ENCODE results near the gene ADGRA1.

DNA sequence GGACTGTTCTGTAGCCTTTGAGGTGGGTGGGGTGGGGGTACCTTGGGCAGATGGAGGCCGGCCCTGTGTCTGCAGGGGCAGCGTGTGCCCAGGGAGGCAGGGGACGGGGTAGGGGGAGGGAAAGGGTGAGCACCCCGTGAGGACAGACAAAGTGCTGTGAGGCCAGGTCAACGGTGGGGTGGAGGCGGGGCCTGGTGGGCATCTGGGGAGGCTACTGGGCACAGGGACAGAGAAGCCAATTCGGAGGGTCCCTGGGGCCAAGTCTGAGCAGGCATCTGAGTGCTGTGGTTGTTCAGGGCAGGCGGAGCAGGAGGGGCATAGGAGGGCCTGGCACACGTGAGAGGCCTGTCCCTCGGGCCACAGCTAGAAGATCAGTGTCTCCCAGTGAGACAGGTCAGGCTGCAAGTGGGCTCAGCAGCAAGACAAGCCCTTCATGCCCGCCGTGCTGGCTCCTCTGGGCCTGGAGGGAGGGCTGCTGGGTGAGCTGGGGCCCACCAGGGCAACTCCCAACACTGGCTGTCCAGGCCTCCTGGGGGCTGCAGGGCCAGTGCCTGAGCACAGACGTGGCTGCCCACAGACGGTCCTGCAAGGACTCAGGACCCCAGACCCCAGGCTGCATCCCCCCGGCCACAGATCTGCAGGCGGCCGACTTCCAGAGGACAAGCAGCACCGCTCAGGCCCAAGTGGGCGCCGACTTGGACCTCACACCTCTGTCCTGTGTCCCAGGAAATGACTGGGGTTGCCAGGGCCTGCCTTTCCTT lies 45.9 kb downstream of the ADGRA1 start:
- TF ChIP-seq CEBPB (IDR thresholded peaks at IDR 0.05) = no peak
- TF ChIP-seq, protein P1, sequence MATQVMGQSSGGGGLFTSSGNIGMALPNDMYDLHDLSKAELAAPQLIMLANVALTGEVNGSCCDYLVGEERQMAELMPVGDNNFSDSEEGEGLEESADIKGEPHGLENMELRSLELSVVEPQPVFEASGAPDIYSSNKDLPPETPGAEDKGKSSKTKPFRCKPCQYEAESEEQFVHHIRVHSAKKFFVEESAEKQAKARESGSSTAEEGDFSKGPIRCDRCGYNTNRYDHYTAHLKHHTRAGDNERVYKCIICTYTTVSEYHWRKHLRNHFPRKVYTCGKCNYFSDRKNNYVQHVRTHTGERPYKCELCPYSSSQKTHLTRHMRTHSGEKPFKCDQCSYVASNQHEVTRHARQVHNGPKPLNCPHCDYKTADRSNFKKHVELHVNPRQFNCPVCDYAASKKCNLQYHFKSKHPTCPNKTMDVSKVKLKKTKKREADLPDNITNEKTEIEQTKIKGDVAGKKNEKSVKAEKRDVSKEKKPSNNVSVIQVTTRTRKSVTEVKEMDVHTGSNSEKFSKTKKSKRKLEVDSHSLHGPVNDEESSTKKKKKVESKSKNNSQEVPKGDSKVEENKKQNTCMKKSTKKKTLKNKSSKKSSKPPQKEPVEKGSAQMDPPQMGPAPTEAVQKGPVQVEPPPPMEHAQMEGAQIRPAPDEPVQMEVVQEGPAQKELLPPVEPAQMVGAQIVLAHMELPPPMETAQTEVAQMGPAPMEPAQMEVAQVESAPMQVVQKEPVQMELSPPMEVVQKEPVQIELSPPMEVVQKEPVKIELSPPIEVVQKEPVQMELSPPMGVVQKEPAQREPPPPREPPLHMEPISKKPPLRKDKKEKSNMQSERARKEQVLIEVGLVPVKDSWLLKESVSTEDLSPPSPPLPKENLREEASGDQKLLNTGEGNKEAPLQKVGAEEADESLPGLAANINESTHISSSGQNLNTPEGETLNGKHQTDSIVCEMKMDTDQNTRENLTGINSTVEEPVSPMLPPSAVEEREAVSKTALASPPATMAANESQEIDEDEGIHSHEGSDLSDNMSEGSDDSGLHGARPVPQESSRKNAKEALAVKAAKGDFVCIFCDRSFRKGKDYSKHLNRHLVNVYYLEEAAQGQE (IDR thresholded peaks at IDR 0.05; ENCODE audit: low read depth) = no peak
- TF ChIP-seq, protein P2, sequence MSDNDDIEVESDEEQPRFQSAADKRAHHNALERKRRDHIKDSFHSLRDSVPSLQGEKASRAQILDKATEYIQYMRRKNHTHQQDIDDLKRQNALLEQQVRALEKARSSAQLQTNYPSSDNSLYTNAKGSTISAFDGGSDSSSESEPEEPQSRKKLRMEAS (IDR thresholded peaks at IDR 0.05) = no peak
- no peak for TF ChIP-seq EP300 (IDR thresholded peaks at IDR 0.05; ENCODE audit: borderline replicate concordance)
- TF ChIP-seq RAD21 (IDR thresholded peaks at IDR 0.05; ENCODE audit: low read depth) = no peak
